VCaP (cell line): Measurements from ENCODE around the gene ZNF146.
"Not testable (repeated sequence)": the region's sequence is repeated elsewhere in the genome, so short reads cannot be mapped to it uniquely, and the experiment has no call there.

ENCODE experiments used
- H3K27ac ChIP-seq: fragments of 450-650 bp; 2 replicates; pipeline ENCODE4 v1.5.1; 2017
- CTCF ChIP-seq: fragments of 450-650 bp; conservative IDR thresholded peaks from 2 replicates; pipeline ENCODE4 v1.5.1; 2017; ENCODE audit warnings: mild to moderate bottlenecking, moderate library complexity

Gene ZNF146

GRCh38 chr19:36214386-36215275, at the start of gene ZNF146, which contains the start of gene ZNF565:
TSS of gene ZNF146 (plus strand) at chr19:36215106. CDS start at chr19:36236441, 21,335 bp downstream.
TSS of gene ZNF565 (minus strand) at chr19:36214665. CDS start at chr19:36201985, 12,680 bp downstream.
- H3K27ac ChIP-seq: peak within 1 kb of the TSS; percentile 92
- no peak for TF ChIP-seq CTCF

GRCh38 chr19:36169084-36169760, 45.7 kb upstream of the ZNF146 start:
- no peak for TF ChIP-seq CTCF
- H3K27ac ChIP-seq: peak overlapping the region; percentile 96

GRCh38 chr19:36172852-36173251, 42.1 kb upstream of the ZNF146 start:
- TF ChIP-seq CTCF: no peak
- H3K27ac ChIP-seq: peak overlapping the region; percentile 29; the same call in 1 of the 2 replicates

GRCh38 chr19:36173846-36174245, 41.1 kb upstream of the ZNF146 start:
- peak overlapping the region; percentile 29; the same call in 1 of the 2 replicates for H3K27ac ChIP-seq

- H3K27ac ChIP-seq: not testable (repeated sequence)
Observed at GRCh38 chr19:36179077-36179476, 35.8 kb upstream of the ZNF146 start.

- H3K27ac ChIP-seq: no peak overlapping the region
- no peak for TF ChIP-seq CTCF
Observed at GRCh38 chr19:36182612-36183244, 32.2 kb upstream of the ZNF146 start.

GRCh38 chr19:36183245-36183628, 31.7 kb upstream of the ZNF146 start:
- no peak overlapping the region for H3K27ac ChIP-seq
- TF ChIP-seq CTCF: no peak

- not testable (repeated sequence) for H3K27ac ChIP-seq
Observed at GRCh38 chr19:36186722-36187121, 28.2 kb upstream of the ZNF146 start.
